Ectodermal cell (in vitro differentiated cells): Measurements from ENCODE around the gene C10orf105.

Experiments
- H3K27ac ChIP-seq: 2 replicates; pipeline ENCODE4 v1.7.0; 2013; ENCODE audit warnings: mild to moderate bottlenecking, low read depth, low read length; ENCODE audit not compliant: insufficient read depth, poor library complexity, severe bottlenecking
- H3K27me3 ChIP-seq: 2 replicates; pipeline ENCODE4 v1.7.0; 2013; ENCODE audit warnings: mild to moderate bottlenecking, low read length; ENCODE audit not compliant: insufficient read depth, control insufficient read depth, poor library complexity, severe bottlenecking
- H3K36me3 ChIP-seq: one replicate; pipeline ENCODE4 v1.7.0; 2013; ENCODE audit warnings: low read length; ENCODE audit not compliant: control insufficient read depth, insufficient read depth
- H3K4me1 ChIP-seq: one replicate; pipeline ENCODE4 v1.7.0; 2013; ENCODE audit warnings: low read length; ENCODE audit not compliant: control insufficient read depth, insufficient read depth
- H3K4me3 ChIP-seq: 2 replicates; pipeline ENCODE4 v1.7.0; 2013; ENCODE audit warnings: low read depth, low read length, control low read depth; ENCODE audit not compliant: insufficient read depth
- H3K9me3 ChIP-seq: 2 replicates; pipeline ENCODE4 v1.7.0; 2013; ENCODE audit warnings: mild to moderate bottlenecking, low read length, moderate library complexity; ENCODE audit not compliant: control insufficient read depth
- WGBS, 2 experiments: methylation state at CpG; one replicate each; pipeline ENCODE4 v1.1.7; 2013; ENCODE audit warnings: missing lambda C conversion rate in 2 of 2; 5-methylcytosine and 5-hydroxymethylcytosine counted together

Gene C10orf105

GRCh38 chr10:71678057-71678805, 41.3 kb downstream of the C10orf105 start:
- Histone ChIP-seq H3K9me3 (no peaks in the 10 kb centered on the region), H3K27ac (no peak overlapping the region), H3K27me3 (no peaks in the 10 kb centered on the region), H3K4me3 (no peak overlapping the region), H3K36me3 (no peaks in the 10 kb centered on the region), H3K4me1 (no peaks in the 10 kb centered on the region)
- WGBS, 2 experiments: 92 to 93% methylated on average over 10 of the region's 10 CpGs

- 94 to 97% methylated on average over 17 of the region's 17 CpGs for WGBS, 2 experiments
- Histone ChIP-seq H3K36me3 (no peaks in the 10 kb centered on the region), H3K4me1 (no peaks in the 10 kb centered on the region), H3K27ac (no peak overlapping the region), H3K4me3 (no peak overlapping the region), H3K27me3 (no peaks in the 10 kb centered on the region), H3K9me3 (no peaks in the 10 kb centered on the region)
Observed at GRCh38 chr10:71677261-71677660, 42.3 kb downstream of the C10orf105 start.

- Histone ChIP-seq H3K4me1 (no peaks in the 10 kb centered on the region), H3K27ac (no peak overlapping the region), H3K9me3 (no peaks in the 10 kb centered on the region), H3K27me3 (no peaks in the 10 kb centered on the region), H3K36me3 (no peaks in the 10 kb centered on the region), H3K4me3 (no peak overlapping the region)
- WGBS, 2 experiments: 92% methylated on average over 6 of the region's 6 CpGs
Observed at GRCh38 chr10:71675295-71675970, 44.1 kb downstream of the C10orf105 start.

GRCh38 chr10:71671994-71672946, 47.3 kb downstream of the C10orf105 start:
- H3K27me3 ChIP-seq: no peaks in the 10 kb centered on the region
- 84% methylated on average over 16 of the region's 16 CpGs for WGBS, 2 experiments
- no peaks in the 10 kb centered on the region for H3K4me1 ChIP-seq
- no peak overlapping the region for H3K4me3 ChIP-seq
- no peaks in the 10 kb centered on the region for H3K9me3 ChIP-seq
- H3K27ac ChIP-seq: no peak overlapping the region
- H3K36me3 ChIP-seq: no peaks in the 10 kb centered on the region

GRCh38 chr10:71667387-71667752, 52.2 kb downstream of the C10orf105 start:
- Histone ChIP-seq H3K27me3 (no peaks in the 10 kb centered on the region), H3K36me3 (no peaks in the 10 kb centered on the region), H3K4me3 (no peak overlapping the region), H3K27ac (no peak overlapping the region), H3K4me1 (peaks cover 16% of the 10 kb centered on the region), H3K9me3 (no peaks in the 10 kb centered on the region)
- WGBS, 2 experiments: 60 to 64% methylated on average over 5 of the region's 5 CpGs

GRCh38 chr10:71666639-71667386, 52.8 kb downstream of the C10orf105 start:
- Histone ChIP-seq H3K27me3 (no peaks in the 10 kb centered on the region), H3K4me1 (peaks cover 16% of the 10 kb centered on the region), H3K4me3 (no peak overlapping the region), H3K27ac (no peak overlapping the region), H3K9me3 (no peaks in the 10 kb centered on the region), H3K36me3 (no peaks in the 10 kb centered on the region)
- 82 to 86% methylated on average over 18 of the region's 18 CpGs for WGBS, 2 experiments

GRCh38 chr10:71665456-71665855, 54.1 kb downstream of the C10orf105 start:
- WGBS, 2 experiments: 74 to 77% methylated on average over 9 of the region's 9 CpGs
- peaks cover 24% of the 10 kb centered on the region for H3K4me1 ChIP-seq
- no peaks in the 10 kb centered on the region for H3K36me3 ChIP-seq
- H3K9me3 ChIP-seq: no peaks in the 10 kb centered on the region
- no peak overlapping the region for H3K27ac ChIP-seq
- H3K27me3 ChIP-seq: no peaks in the 10 kb centered on the region
- H3K4me3 ChIP-seq: no peak overlapping the region

- 95 to 96% methylated on average over 2 of the region's 2 CpGs for WGBS, 2 experiments
- Histone ChIP-seq H3K27ac (no peak overlapping the region), H3K27me3 (peaks cover 3% of the 10 kb centered on the region), H3K9me3 (no peaks in the 10 kb centered on the region), H3K4me3 (no peak overlapping the region), H3K36me3 (no peaks in the 10 kb centered on the region), H3K4me1 (peaks cover 24% of the 10 kb centered on the region)
Observed at GRCh38 chr10:71664585-71664984, 55.0 kb downstream of the C10orf105 start.

GRCh38 chr10:71663311-71663710, 56.3 kb downstream of the C10orf105 start:
- peaks cover 3% of the 10 kb centered on the region for H3K27me3 ChIP-seq
- no peaks in the 10 kb centered on the region for H3K36me3 ChIP-seq
- H3K27ac ChIP-seq: no peak overlapping the region
- H3K9me3 ChIP-seq: no peaks in the 10 kb centered on the region
- no peak overlapping the region for H3K4me3 ChIP-seq
- WGBS, 2 experiments: 84 to 87% methylated on average over 7 of the region's 7 CpGs
- peaks cover 34% of the 10 kb centered on the region for H3K4me1 ChIP-seq
